ENCODE results near the gene CBL.
"Not testable (repeated sequence)": the region's sequence is repeated elsewhere in the genome, so short reads cannot be mapped to it uniquely, and the experiment has no call there.

Gene CBL

DNA sequence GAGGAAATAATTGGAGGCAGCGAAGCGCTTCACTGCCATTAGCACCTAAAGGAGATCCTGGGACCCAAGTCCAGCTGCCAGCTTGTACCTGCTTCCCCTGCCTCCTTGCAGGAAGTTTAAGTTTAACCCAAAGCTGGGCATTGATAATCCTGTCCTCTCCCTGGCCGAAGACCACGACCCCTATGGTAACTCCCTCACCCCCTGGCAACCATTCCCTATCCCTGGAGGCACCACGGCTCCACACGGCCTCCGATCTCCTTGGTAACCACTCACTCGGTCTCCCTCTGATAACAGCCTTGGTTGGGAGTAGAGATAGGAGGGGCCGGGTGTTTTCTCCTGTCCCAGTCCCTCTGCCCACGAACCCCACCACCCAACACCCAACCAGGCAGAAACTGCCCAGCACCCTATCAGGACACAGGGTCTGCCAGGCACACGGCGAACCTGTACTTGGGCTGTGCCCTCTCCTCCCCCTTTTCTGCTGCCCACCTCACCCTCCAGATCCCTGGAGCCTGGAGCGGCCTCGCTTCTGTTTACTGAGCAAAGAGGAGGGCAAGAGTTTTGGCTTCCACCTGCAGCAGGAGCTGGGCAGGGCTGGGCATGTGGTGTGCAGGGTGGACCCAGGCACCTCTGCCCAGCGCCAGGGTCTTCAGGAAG, 20.0 kb upstream of the CBL start:
- no peak for DNase-seq

DNA sequence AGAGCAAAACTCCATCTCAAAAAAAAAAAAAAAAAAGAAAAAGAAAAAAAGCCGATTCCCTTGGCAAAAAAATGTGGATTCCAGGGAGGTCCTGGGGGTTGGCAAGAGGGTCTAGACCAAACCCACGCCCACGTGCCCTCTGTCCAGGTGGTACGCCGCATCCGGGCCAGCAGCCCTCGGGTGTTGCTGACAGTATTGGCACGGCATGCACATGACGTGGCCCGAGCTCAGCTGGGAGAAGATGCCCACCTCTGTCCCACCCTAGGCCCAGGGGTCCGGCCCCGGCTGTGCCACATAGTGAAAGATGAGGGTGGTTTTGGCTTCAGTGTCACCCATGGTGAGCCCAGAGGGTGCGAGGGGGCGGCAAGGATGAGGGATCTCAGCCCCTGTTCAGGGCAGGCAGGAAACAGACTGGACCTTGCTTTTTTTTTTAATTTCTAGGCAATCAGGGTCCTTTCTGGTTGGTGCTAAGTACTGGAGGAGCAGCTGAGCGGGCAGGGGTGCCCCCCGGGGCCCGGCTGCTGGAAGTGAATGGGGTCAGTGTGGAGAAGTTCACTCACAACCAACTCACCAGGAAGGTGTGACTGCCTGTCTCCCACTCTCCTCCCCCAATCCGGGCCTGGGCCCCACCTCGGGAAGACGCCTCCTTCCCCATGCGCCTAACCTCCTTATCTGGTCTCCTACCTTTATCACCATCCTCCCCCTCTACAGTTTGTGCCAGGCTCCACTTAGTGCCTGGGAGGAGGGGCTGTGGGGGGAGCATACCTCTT, 18.8 kb upstream of the CBL start:
- DNase-seq: no peak

DNA sequence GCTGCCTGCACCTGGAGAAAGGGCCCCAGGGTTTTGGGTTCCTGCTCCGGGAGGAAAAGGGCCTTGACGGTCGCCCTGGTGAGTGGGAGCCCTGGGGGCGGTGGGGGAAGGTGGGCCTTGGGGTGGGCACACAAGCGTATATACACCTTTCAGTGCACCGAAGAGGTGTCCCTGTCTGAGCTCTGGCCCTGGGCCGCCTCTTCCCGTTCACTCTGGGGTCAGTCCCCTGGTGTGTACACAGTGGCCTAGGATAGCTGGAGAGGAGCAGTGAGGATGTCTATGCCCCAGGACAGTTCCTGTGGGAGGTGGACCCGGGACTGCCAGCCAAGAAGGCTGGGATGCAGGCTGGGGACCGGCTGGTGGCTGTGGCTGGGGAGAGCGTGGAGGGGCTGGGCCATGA, 18.1 kb upstream of the CBL start:
- DNase-seq: no peak

DNA sequence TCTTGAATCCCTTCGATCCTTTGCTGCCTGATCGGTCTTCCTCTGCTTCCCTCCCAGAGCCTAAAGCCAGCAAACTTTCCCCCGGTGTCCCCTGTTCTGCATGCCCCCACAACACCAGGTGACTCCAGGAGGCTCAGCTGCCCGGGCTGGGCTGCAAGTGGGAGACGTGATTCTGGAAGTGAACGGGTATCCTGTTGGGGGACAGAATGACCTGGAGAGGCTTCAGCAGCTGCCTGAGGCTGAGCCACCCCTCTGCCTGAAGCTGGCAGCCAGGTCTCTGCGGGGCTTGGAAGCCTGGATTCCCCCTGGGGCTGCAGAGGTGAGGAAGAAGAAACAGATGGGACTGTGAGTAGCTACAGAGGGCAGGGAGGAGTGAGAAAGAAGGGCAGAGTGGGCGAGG, 17.3 kb upstream of the CBL start:
- no peak for DNase-seq

DNA sequence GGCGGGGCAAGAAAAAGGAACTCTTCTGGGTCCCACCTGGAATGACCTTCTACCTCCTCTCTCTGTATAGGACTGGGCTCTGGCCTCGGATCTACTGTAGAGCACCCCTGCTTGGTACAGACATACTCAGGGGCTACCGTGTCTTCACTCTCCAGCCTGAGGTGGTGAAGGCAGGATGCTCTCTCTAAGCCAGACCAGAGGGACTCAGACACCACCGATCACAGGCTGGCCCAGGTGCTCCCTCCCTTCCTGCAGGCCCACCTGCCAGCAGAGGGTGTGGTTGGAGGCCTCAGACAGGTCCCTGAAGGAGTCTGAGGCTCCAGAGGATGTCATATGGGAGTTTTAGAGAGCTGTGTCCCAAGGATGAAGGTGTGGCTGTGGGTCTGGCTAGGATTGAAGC, 16.7 kb upstream of the CBL start:
- no peak for DNase-seq

DNA sequence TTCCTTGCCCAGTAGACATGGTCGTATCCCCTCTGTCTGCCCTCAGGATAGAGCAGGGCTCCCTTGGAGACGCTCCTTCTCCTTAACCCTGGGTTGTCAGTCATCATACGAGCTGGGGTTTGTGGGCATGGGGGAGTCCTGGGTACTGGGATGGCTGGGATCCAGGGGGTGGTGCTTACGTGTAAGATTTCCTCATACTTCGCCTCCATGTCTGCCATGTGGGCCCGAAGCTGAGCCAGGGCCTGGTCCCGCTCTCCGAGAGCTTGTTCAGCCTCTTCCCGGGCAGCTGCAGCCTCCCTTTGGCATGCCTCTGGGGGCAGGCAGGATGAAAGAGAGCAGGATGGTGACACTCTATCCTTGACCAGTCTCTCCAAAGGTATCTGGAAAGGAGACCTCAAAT, 15.6 kb upstream of the CBL start:
- DNase-seq: no peak

DNA sequence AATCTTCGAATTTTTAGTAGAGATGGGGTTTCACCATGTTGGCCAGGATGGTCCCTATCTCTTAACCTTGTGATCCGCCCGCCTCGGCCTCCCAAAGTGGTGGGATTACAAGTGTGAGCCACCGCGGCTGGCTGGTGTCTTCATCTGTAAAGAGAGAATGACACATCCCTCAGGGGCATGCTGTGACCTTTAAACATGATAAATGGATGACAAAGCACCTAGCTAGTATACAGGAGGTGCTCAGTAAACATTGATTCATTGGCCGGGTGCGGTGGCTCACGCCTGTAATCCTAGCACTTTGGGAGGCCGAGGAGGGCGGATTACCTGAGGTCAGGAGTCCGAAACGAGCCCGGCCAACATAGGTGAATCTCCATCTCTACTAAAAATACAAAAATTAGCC, 14.9 kb upstream of the CBL start:
- not testable (repeated sequence) for DNase-seq

DNA sequence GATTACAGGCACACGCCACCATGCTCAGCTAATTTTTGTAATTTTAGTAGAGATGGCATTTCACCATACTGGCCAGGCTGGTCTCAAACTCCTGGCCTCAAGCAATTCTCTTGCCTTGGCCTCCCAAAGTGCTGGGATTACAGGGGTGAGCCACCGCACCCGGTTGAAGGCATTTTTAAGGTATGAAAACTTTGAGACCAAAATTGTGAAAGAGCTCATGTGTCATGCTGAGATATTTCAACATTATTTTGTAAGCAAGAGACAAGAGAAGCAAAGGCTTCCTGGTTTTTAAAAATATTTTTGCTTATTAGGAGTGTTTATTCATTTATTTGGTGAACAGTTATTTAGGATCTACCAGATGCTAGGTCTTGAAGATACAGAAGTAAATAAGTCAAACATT, 14.0 kb upstream of the CBL start:
- DNase-seq: peak; percentile 80

DNA sequence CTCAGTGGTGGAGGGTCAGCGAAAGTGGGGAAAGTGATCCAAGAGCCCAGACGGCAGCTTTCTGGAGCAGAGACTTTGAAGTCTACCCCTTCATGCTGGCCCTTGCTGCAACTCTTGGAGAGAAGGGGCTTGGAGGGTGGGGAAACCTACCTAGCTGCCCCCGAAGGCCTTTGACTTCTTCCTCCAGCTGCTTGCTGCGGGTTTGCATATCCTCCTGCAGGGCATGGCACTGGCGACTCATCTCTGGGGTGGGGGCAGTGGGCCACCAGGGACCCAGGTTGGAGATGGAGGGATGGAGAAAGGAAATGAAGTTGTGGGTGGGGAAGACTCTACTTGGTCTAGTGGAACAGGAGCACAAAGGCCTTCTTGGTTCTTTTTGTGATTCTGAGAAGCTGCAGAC, 13.1 kb upstream of the CBL start:
- no peak for DNase-seq

DNA sequence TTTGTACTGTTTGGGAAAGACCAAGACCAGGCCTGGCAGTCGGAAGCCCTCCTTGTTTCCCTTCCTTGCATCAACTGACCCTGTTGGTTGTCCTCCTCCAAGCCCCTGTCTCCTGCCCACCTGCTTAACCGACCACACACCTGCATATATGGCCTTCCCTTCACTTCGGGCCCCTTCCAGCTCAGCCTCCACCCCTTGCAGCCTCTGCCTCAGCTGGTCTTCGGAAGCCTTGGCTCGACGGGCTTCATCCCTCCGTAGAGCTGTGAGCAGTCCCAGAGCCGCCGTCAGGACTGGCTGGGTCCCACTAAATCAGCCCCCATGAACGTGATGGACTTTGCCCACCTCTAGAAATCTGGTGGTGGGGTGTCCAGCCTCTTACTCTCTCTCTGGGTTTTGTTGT, 12.5 kb upstream of the CBL start:
- no peak for DNase-seq

DNA sequence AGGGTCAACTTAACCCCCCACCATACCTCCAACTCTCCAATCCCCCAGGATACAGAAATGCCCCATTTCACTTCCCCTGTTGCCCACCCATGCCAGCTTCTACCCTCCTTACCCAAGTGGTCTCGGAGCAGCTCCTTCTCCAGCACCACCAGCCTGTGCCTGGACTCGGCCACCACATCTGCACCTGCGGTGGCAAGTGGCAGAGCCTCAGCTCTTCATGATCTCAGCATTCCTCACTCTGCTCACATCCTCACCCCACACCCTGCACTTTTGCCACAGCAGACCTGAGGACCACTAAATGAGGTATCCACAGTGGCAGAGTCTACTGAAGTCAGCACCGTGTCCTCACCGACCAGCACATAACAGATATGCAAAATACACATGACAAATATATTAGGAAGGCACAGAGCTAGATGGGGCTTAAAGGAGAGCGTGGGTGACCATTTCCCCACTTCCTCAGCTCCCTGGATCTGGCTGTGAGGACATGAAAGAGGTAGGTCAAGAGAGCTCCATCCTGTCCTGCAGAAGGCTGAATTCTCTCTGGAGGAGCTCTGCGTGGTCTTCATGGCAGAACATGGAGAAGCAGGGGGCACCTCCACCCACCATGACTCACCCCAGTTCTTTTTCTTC, 11.2 kb upstream of the CBL start:
- peak; percentile 52 for DNase-seq

DNA sequence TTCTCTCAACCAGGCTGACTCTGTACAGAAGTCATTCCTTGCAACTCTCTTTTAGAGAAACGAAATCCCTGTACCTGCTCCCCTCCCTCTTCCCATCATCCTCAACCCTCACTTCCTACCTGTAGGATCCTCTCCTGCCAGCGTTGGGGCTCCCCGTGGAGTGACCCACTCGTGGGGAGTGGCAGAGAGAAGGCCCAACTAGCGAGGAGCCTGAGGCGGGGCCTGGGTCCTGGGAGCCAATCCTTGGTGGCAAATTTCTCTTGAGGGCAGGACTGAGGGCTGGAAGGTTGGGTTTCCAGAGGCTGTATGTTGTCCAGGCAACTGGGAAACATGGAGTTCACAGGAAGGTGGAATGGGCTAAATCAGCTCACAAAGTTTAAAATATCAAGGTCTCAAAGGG, 10.5 kb upstream of the CBL start:
- peak; percentile 15 for DNase-seq

DNA sequence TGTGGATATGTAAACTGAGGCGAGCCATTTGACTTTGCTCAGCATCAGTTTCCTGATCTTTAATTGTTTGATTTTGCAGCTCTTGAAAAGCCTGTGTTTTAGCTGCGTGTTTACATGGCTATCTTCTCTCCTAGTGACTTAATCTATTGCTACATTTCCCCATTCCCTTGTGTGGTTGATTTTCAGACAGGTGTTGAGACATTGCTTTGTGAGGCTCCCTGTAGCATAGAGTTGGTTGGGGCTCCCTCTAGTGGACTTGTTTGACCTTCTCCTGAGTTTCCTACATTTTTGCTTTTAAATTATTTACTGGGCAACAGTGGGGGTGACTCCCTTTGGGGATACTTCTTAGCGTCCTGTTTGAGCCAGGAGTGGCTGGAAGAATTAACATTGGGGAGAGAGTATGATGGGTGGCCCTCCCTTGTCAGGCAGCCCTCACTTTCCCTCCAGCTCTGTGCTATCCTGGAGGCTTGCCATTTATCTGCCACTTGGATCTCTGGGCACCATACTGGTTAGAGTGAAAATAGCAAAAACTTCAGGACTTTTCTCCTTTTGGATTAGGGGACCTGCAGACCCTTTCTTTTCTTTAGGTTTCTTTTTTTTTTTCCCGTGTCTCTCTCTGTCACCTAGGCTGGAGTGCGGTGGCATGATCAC, 9.2 kb upstream of the CBL start:
- peak; percentile 85 for DNase-seq

DNA sequence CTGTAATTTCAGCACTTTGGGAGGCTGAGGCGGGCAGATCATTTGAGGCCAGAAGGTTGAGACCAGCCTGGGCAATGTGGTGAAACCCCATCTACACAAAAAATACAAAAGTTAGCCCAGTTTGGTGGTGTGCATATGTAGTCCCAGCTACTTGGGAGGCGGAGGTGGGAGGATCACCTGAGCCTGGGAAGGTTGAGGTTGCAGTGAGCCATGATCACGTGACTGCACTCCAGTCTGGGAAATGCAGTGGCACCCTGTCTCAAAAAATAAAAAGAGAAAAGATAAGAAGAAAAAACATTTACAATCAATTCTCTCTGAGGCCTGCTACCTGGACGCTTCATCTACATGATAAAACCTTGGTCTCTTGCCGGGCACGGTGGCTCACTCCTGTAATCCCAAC, 7.2 kb upstream of the CBL start:
- DNase-seq: no peak

DNA sequence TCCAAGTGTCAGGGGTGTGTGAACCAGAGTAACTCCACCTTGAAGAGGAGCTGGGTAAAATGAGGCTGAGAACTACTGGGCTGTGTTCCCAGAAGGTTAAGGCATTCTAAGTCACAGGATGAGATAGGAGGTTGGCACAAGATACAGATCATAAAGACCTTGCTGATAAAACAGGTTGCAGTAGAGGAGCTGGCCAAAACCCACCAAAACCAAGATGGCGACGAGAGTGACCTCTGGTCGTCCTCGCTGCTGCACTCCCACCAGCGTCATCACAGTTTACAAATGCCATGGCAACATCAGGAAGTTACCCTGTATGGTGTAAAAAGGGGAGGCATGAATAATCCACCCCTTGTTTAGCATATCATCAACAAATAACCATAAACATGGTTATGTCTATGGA, 4.9 kb upstream of the CBL start:
- not testable (repeated sequence) for DNase-seq

DNA sequence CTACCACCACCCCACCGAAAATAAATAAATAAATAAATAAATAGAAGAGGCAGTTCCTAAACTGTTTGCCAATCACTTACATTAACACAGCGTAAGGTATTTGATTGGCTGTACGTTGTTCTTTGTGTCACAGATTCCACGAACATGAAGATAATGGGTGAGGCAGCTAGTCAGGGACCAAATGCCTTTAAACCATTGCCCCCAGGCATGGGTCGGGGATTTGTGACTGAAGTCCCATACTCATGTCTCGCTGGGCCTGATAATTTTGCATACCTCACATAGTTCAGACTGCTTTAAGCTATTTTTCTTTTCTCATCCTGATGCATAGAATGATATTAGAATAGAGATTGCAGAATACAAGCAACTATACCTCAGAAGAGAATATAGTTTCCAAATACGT, 3.6 kb upstream of the CBL start:
- no peak for DNase-seq

DNA sequence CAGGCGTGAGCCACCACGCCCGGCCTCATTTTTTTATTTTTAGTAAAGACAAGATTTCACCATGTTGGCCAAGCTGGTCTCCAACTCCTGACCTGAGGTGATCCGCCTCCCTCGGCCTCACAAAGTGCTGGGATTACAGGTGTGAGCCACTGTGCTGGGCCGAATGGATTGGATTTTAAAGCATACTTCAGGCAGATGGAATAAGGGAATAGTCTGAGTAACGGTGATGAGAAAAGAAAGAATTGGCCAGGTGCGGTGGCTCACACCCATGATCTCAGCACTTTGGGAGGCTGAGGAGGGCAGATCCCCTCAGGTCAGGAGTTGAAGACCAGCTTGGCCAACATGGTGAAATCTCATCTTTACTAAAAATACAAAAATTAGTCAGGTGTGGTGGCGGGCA, 2.1 kb upstream of the CBL start:
- no peak for DNase-seq

DNA sequence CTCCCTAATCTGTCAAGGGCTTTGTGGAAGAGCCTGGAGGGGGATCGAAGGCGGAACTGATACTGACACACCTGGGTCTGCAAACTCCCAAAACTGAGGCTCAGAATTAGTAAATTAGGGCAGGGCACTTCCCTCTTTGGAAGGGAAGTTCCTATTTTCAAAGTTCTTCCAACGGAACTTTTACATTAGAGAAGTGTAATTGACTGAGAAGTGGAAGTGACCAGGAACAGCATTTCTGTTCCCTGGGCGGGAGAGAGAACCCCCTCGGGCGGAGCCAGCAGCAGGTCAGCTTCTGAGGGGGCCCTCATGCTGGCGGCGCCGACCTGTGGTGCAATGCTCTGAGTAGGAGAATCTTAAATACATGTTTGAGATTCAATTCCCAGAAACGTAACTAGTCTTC, 1.1 kb upstream of the CBL start:
- peak; percentile 86 for DNase-seq

DNA sequence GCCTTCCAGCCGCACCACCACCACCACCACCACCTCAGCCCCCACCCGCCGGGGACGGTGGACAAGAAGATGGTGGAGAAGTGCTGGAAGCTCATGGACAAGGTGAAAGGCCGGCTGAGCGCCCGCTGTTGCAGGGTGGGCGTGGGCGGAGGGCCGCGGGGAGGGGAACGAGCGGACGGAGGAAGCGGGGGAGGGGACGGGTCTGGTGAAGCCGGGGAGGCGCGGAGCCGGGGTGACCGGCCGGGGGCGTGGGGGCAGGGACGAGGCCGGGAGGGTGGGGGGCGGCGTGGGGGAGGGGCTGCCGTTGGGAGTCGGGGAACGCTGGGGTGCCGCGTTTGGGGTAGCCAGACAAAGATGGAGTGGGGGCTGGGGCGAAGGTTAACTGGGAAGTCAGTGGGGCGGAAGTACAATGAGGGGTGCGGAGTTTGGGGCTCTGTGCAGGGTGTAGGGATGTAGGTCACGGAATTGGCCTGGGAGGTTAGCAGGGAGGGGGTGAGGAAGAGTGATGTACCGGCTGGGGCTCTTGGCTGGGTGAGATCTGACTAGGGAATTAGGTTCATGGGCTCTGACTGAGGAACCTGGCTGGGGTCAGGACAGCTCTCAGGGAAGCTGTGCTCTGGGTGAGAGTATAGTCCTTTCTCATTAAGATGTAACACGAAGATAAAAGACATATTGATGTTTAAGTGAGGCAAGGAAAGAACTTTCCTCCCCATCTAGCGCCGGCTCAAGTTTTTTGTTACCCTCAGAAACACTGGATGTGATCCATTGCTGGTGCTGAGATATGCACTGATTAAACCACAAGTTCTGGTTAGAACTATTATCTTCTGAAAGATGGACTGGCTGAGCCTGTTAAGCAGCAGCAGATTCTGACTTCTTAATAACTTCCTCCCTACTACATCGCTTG, 624 bp downstream of the CBL start:
- peak; percentile 47 for DNase-seq

DNA sequence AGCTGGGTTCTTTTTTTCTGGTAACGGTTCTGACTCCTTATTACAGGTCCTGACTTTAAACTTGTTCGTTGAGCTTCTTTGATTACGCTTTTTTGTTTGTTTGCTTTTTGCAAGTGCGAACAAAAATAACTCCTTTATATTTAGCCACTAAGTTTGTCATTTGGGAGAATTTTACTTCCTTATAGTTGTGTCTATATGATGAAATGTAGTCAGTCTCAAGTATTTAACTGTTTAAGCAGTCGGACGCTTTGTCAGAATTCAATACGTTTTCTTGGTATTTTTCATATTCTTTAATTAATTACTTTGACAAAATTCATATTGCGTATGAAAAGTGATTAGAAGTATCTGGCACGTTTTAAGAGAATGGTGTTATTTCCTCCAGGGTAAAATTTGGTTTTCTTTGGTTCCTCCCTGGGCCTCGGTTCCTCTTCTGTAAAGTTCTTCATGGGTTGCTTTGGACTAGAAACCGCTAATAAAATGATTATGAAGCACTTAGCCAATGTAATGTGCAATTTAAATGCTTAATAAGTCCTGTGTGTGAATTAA, 1.3 kb downstream of the CBL start:
- DNase-seq: peak; percentile 54

DNA sequence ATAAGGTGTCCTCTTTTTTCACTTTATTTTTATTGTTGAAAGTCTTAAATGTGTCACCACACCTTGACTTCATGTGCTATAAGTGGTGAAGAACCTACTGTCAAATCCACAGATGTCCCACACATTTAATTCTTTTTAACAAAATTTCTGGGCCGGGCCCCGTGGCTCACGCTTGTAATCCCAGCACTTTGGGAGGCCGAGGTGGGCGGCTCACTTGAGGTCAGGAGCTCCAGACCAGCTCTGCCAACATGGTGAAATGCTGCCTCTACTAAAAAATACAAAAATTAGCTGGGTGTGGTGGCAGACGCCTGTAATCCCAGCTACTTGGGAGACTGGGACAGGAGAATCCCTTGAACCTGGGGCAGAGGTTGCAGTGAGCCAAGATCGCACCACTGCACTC, 3.0 kb downstream of the CBL start:
- DNase-seq: no peak

DNA sequence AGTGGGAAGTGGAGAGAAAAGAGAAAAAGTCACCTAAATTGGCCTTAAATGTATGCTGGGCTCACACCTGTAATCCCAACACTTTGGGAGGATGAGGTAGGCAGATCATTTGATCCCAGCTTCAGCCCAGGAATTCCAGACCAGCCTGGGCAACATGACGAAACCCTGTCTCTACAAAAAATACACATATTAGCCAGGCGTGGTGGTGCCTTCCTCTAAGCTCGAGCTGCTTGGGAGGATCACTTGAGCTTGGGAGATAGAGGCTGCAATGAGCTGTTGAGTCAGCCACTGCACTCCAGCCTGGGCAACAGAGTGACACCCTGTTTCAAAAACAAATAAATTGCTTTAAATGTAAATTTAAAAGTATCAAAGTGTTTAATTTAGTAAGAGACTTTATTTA, 3.9 kb downstream of the CBL start:
- peak; percentile 34 for DNase-seq

Measured in inflammatory macrophage treated with lipopolysaccharide for 4 hours (primary cell).